HL-60 (cell line): ENCODE data around the gene LPCAT1.

Experiments used
- DNase-seq, 2 experiments: peaks; one replicate each; pipeline ENCODE4 v3.0.0-alpha.2; 2010 to 2020; ENCODE audit warnings: low read depth in 1 of 2, low spot score in 1 of 2
- H3K27ac ChIP-seq: fragments of 250-450 bp; sonication (Bioruptor Pico); replicated peaks from 2 replicates; pipeline ENCODE4 v1.5.1; 2020; ENCODE audit warnings: mild to moderate bottlenecking, moderate library complexity
- H3K27me3 ChIP-seq: fragments of 250-450 bp; sonication (Bioruptor Pico); 2 replicates; pipeline ENCODE4 v1.5.1; 2021; ENCODE audit warnings: mild to moderate bottlenecking, moderate library complexity; ENCODE audit not compliant: insufficient read depth, poor library complexity, severe bottlenecking
- H3K4me3 ChIP-seq: replicated peaks from 2 replicates; pipeline ENCODE4 v1.5.1; 2011; ENCODE audit warnings: mild to moderate bottlenecking, control low read depth, low read length; ENCODE audit not compliant: insufficient read depth
- CTCF ChIP-seq: IDR thresholded peaks from one replicate; pipeline ENCODE4 v1.5.1; 2011; ENCODE audit warnings: low read length, control low read depth, inconsistent platforms; ENCODE audit not compliant: insufficient read depth
- GABPA ChIP-seq: IDR thresholded peaks from 2 replicates; pipeline ENCODE4 v1.6.1; 2012; ENCODE audit warnings: low read depth
- POLR2AphosphoS5 ChIP-seq: IDR thresholded peaks from 2 replicates; pipeline ENCODE4 v1.6.1; 2012; ENCODE audit warnings: low read depth
- SPI1 ChIP-seq: IDR thresholded peaks from 2 replicates; pipeline ENCODE4 v1.6.1; 2012; ENCODE audit warnings: low read depth, mild to moderate bottlenecking, borderline replicate concordance
- TF ChIP-seq, protein P1 (sequence below): IDR thresholded peaks from 2 replicates; pipeline ENCODE4 v1.6.1; 2012; ENCODE audit warnings: low read depth; ENCODE audit not compliant: insufficient replicate concordance

Gene LPCAT1

GRCh38 chr5:1489754-1490153 lies 34.0 kb downstream of the LPCAT1 start:
- TF ChIP-seq, protein P1, sequence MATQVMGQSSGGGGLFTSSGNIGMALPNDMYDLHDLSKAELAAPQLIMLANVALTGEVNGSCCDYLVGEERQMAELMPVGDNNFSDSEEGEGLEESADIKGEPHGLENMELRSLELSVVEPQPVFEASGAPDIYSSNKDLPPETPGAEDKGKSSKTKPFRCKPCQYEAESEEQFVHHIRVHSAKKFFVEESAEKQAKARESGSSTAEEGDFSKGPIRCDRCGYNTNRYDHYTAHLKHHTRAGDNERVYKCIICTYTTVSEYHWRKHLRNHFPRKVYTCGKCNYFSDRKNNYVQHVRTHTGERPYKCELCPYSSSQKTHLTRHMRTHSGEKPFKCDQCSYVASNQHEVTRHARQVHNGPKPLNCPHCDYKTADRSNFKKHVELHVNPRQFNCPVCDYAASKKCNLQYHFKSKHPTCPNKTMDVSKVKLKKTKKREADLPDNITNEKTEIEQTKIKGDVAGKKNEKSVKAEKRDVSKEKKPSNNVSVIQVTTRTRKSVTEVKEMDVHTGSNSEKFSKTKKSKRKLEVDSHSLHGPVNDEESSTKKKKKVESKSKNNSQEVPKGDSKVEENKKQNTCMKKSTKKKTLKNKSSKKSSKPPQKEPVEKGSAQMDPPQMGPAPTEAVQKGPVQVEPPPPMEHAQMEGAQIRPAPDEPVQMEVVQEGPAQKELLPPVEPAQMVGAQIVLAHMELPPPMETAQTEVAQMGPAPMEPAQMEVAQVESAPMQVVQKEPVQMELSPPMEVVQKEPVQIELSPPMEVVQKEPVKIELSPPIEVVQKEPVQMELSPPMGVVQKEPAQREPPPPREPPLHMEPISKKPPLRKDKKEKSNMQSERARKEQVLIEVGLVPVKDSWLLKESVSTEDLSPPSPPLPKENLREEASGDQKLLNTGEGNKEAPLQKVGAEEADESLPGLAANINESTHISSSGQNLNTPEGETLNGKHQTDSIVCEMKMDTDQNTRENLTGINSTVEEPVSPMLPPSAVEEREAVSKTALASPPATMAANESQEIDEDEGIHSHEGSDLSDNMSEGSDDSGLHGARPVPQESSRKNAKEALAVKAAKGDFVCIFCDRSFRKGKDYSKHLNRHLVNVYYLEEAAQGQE, result no peak
- TF ChIP-seq GABPA, result no peak
- TF ChIP-seq SPI1, result no peak
- no peak for TF ChIP-seq POLR2AphosphoS5
- DNase-seq, result no peak
- Histone ChIP-seq H3K4me3 (no peak overlapping the region), H3K27me3 (no peaks in the 10 kb centered on the region), H3K27ac (no peak overlapping the region)

DNA sequence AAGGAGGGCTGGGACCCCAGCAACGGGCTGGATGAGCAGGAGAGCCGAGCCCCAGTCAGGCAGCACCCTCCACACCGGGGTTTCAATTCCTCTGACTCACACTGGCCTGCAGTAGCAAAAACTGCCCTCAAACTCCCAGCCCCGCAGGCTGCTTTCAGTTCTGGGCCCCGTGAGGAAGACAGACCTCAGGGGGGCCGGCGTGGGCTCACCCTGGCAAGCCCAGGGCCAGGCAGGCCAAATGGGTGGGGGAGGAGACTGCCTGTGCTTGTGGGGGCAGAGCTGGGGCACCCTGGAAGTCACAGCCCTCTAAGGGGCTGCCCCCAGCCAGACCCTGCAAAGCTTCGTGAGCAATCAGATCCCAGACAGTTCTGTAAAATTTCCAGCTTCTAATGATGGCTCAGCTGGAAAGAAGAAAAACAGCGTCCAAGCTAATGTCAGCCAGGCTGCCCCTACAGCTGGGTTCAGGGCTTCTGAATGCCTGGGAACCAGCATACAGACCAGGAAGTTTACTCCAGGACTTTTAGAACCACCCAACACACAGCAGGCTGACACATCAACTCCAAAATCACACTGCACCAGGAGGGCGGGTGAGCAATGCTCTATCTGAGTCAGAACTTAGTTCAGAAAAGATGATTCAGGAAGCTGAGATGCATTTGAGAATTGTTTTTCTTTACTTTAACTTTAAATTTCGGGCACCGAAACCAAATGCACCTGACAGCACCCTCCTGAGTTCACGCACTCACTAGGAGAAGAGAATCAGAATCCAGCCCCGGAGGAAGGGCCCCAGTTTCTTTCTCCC lies 34.7 kb downstream of the LPCAT1 start:
- H3K4me3 ChIP-seq, result no peak overlapping the region
- no peak overlapping the region for H3K27ac ChIP-seq
- no peak for DNase-seq
- H3K27me3 ChIP-seq, result no peaks in the 10 kb centered on the region
- TF ChIP-seq, protein P1, result no peak
- no peak for TF ChIP-seq SPI1

GRCh38 chr5:1487079-1487764 lies 36.5 kb downstream of the LPCAT1 start:
- no peak for DNase-seq
- TF ChIP-seq, protein P1, result no peak
- TF ChIP-seq GABPA (no peak), CTCF (no peak), POLR2AphosphoS5 (no peak)
- Histone ChIP-seq H3K27me3 (no peaks in the 10 kb centered on the region), H3K4me3 (no peak overlapping the region), H3K27ac (no peak overlapping the region)

DNA sequence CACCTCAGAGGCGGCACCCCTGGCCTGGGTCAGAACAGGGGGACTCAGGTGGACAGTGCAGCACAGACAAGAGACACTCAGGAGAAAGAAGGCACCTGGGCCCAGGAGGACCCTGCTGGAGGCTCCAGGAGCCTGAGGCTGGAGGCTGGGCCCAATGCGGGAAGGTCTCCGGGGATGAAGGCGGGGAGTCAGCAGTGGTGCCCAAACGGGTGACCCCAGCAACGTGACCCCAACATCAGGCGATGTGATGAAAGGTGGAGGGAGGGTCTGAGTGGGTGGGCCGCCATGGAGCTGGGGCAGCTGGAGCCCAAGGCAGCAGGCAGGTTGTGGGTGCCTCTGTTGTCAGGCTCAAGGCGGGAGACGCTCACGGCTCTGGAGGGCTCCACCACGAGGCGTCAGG lies 37.5 kb downstream of the LPCAT1 start:
- Histone ChIP-seq H3K27ac (no peak overlapping the region), H3K27me3 (no peaks in the 10 kb centered on the region), H3K4me3 (no peak overlapping the region)
- TF ChIP-seq GABPA (no peak), CTCF (no peak), SPI1 (no peak)
- no peak for DNase-seq
